ENCODE measurements around the gene CCDC43. TPM values are rescaled to one million over a fixed set of nuclear protein-coding genes. Genes with fewer than 3 reads are reported as not detected.

CCDC43 gene
- total and polyA plus RNA-seq, 9 of the 15 experiments (the other 6 are each of a cell fraction or from before 2014, with no cell fraction given), result 11.7 to 42.3 (median 25.9) TPM

DNA sequence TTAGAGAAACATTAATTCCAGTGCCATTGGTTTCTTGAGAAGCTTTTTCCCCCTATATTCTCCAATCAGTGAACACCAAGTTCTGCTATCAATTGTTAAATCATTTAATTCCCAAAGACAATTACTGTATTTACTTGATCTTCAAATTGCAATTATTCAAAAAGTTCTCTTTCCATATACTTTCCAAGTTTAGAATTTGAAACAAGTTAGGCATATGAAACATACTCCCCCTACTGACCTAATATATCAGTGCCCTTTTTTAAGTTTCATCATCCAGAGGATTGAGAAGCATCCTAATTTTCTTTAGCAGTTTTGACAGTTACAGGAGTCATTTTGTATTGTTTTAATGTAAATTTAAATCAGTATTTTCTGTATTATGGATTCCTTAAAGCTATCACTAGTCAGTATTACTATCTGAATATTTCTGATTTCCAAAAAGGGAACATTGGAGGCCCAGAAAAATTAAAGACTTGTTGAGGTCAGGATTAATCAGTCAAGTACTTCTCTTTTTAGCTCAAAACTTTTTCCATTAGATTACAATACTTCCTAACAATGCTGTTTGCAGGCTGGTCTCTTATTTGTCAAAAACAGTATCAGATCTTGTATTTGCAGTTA is 17.0 kb downstream of the CCDC43 start (continued):
- peak; percentile 42 to 62 for TF ChIP-seq RAD21 (CRISPR knock-in tag; conservative IDR thresholded peaks at IDR 0.05 in 1 of 2, IDR thresholded peaks at IDR 0.05 in 1 of 2)

DNA sequence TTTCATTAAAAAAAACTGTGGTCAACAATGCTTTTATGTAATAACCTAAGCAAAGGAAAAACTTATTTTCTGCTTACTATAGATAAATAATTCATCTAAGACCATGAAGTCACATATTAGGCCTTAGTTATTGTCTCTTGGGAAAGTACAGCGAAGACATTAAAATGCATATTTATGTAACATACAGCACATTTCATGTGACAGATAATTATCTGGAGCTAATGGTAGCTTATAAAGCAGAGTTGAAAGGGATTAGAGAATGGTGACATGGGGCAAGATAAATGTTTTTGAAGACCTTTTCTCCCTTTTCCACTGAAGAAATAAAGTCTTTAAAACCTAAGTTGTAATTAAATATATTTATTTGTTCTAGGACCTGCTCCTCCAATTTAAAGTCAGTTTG is 23.6 kb downstream of the CCDC43 start:
- POLR2A ChIA-PET, result interaction anchor here (0.5 kb wide), 1 partner anchor 208 kb away, joined by 4 read pairs; no protein-coding TSS in a partner anchor
- H3K27me3 ChIP-seq (ENCODE audit: control insufficient read depth in 2 of 2, insufficient read depth in 2 of 2, low read length in 2 of 2), result peaks cover 0 to 2% of the 10 kb centered on the region in 2 experiments; a peak in 1 of 5 replicates

More for the DNA sequence above, 23.6 kb downstream of the CCDC43 start:
- Histone ChIP-seq H3K4me1 (replicated peaks in 1 of 2; ENCODE audit: control insufficient read depth in 2 of 2, insufficient read depth in 2 of 2, low read length in 2 of 2) (no peaks in the 10 kb centered on the region; a peak in 1 of 5 replicates), H3K9me3 (replicated peaks; ENCODE audit: control insufficient read depth, insufficient read depth, low read depth, low read length) (no peaks in the 10 kb centered on the region), H3K36me3 (ENCODE audit: control insufficient read depth, insufficient read depth, low read length) (no peaks in the 10 kb centered on the region), H3K9ac (ENCODE audit: insufficient read depth in 1 of 2, low read depth in 2 of 2, low read length in 2 of 2) (no peak overlapping the region), H2AFZ (ENCODE audit: low read depth, low read length) (no peak overlapping the region), H3K4me2 (ENCODE audit: insufficient read depth, low read length) (no peak overlapping the region), H4K20me1 (replicated peaks; ENCODE audit: control insufficient read depth, insufficient read depth, low read length) (no peaks in the 10 kb centered on the region), H3K9me1 (ENCODE audit: control insufficient read depth, insufficient read depth, low read length) (no peaks in the 10 kb centered on the region), H3K27ac (ENCODE audit: extremely low read depth, low read depth, low read length) (no peak overlapping the region), H3K79me2 (ENCODE audit: control insufficient read depth, insufficient read depth, low read length) (no peaks in the 10 kb centered on the region), H3K4me3 (no peak overlapping the region)
- no TSS peak for BruUV-seq (replicated peaks)
- TF ChIP-seq MAFG (tag; conservative IDR thresholded peaks at IDR 0.05), result no peak
- TF ChIP-seq TAF9B (IDR thresholded peaks at IDR 0.05; ENCODE audit: partially characterized antibody), result no peak
- no peak for TF ChIP-seq NR2C2 (CRISPR knock-in tag; IDR thresholded peaks at IDR 0.05)
- no peak for TF ChIP-seq NR2C2 (tag; IDR thresholded peaks at IDR 0.05)
- TF ChIP-seq GTF2A2 (tag; IDR thresholded peaks at IDR 0.05), result no peak
- no peak for TF ChIP-seq EP400 (IDR thresholded peaks at IDR 0.05)
- TF ChIP-seq ZNF354B (CRISPR knock-in tag; IDR thresholded peaks at IDR 0.05), result no peak
- TF ChIP-seq, protein P1, sequence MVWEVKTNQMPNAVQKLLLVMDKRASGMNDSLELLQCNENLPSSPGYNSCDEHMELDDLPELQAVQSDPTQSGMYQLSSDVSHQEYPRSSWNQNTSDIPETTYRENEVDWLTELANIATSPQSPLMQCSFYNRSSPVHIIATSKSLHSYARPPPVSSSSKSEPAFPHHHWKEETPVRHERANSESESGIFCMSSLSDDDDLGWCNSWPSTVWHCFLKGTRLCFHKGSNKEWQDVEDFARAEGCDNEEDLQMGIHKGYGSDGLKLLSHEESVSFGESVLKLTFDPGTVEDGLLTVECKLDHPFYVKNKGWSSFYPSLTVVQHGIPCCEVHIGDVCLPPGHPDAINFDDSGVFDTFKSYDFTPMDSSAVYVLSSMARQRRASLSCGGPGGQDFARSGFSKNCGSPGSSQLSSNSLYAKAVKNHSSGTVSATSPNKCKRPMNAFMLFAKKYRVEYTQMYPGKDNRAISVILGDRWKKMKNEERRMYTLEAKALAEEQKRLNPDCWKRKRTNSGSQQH (CRISPR knock-in tag; IDR thresholded peaks at IDR 0.05), result no peak
- TF ChIP-seq HNRNPUL1 (IDR thresholded peaks at IDR 0.05; ENCODE audit: low read length), result no peak
- no peak for TF ChIP-seq PHTF2 (CRISPR knock-in tag; IDR thresholded peaks at IDR 0.05)
- no peak for TF ChIP-seq TFE3 (CRISPR knock-in tag; IDR thresholded peaks at IDR 0.05)
- TF ChIP-seq SREBF1 (IDR thresholded peaks at IDR 0.05; ENCODE audit: borderline replicate concordance, low read depth, low read length), result no peak
- no peak for TF ChIP-seq C11orf30 (IDR thresholded peaks at IDR 0.05; ENCODE audit: low read depth)
- no peak for TF ChIP-seq CSDE1 (IDR thresholded peaks at IDR 0.05)
- TF ChIP-seq COPS2 (conservative IDR thresholded peaks at IDR 0.05), result no peak
- no peak for TF ChIP-seq NR1H2 (CRISPR knock-in tag; IDR thresholded peaks at IDR 0.05)
- TF ChIP-seq DLX4 (CRISPR knock-in tag; IDR thresholded peaks at IDR 0.05), result no peak
- TF ChIP-seq PRMT5 (CRISPR knock-in tag; IDR thresholded peaks at IDR 0.05), result no peak
- TF ChIP-seq BDP1 (IDR thresholded peaks at IDR 0.05; ENCODE audit: insufficient read depth, insufficient read length), result no peak
- TF ChIP-seq CAMTA2 (CRISPR knock-in tag; conservative IDR thresholded peaks at IDR 0.05), result no peak
- intact Hi-C loops (cut with micrococcal nuclease), result no loop called here
- WGBS (ENCODE audit: insufficient coverage, low coverage, missing lambda C conversion rate), result 0% methylated on average over 1 of the region's 1 CpG
- in situ Hi-C loops (cut with MboI), result no loop called here
- CTCF ChIA-PET (ENCODE audit: low intra/inter-chr PET ratio), result no interaction called here
- FAIRE-seq (no peak), ATAC-seq (no peak), DNase-seq (ENCODE audit: extremely low read depth in 1 of 4, low spot score in 3 of 4) (no peak)
